GM19372 (cell line): ENCODE data around the gene CTTNBP2.
"Not testable (repeated sequence)": the region's sequence is repeated elsewhere in the genome, so short reads cannot be mapped to it uniquely, and the experiment has no call there.

ENCODE experiments used
- ATAC-seq: cut with Tn5 transposase; IDR thresholded peaks from one replicate; pipeline ENCODE4 v1.9.1; 2021; ENCODE audit warnings: mild to moderate bottlenecking, low read depth, moderate library complexity; ENCODE audit not compliant: unreplicated experiment

CTTNBP2 gene

DNA sequence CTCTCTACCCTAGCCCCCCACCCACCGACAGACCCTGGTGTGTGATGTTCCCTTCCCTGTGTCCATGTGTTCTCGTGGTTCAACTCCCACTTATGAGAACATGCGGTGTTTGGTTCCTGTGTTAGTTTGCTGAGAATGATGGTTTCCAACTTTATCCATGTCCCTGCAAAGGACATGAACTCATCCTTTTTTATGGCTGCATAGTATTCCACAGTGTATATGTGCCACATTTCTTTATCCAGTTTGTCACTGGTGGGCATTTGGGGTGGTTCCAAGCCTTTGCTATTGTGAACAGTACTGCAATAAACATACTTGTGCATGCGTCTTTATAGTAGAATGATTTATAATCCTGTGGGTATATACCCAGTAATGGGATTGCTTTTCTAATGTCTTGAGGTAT is 165.1 kb downstream of the CTTNBP2 start:
- not testable (repeated sequence) for ATAC-seq

DNA sequence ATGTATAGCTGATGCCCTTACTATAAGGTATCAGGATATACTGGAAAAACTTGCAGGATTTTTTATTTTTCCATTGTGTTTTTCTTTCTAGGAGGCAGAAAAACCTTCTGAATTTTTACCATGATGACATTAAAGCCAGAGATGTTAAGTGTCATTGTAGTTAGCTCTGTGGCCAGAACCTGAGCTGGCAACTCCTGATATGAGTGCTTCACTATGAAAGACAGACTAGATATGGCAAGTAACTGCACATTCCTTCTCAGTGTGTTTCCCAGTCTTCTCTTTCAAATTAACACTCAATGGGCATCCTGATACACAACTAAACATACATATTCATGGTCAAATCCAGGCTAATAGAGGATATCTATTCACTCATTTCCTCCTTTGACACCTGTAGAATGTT is 166.2 kb downstream of the CTTNBP2 start:
- ATAC-seq = no peak

DNA sequence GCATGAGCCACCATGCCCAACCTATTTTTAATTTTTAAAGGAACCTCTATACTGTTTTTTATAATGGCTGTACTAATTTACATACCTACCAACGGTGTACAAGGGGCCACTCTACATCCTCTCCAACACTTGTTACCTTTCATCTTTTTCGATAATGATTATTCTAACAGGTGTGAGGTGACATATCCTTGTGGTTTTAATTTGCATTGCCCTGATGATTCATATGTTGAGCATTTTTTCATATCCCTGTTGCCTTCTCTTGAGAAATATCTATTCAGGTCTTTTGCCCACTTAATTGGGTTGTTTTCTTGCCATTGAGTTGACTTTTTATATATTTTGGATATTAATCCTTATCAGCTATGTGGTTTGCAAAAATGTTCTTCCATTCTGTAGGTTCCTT is 167.0 kb downstream of the CTTNBP2 start:
- no peak for ATAC-seq

- no peak for ATAC-seq
Measured at GRCh38 chr7:117705630-117706029, 167.6 kb downstream of the CTTNBP2 start.

- no peak for ATAC-seq
Measured at GRCh38 chr7:117704063-117704462, 169.2 kb downstream of the CTTNBP2 start.

- ATAC-seq = no peak
Measured at GRCh38 chr7:117698018-117698417, 175.2 kb downstream of the CTTNBP2 start.

DNA sequence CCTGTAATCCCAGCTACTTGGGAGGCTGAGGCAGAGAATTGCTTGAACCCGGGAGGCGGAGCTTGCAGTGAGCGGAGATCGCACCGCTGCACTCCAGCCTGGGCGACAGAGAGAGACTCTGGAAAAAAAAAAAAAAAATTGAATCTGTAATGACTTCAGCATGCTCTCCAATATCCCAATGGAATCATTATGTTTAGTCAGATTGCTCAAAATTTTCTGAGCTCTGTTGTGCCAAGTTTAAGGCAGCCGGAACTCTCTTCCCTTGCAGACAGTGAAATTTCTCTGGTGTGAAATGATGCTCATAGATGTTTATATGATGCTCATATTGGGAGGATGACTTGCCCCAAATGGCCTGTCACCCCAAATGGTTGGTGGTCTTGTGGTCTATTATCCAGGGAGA is 180.9 kb downstream of the CTTNBP2 start:
- ATAC-seq = no peak

GRCh38 chr7:117690147-117690546 is 183.1 kb downstream of the CTTNBP2 start:
- no peak for ATAC-seq

- no peak for ATAC-seq
Measured at GRCh38 chr7:117689406-117689805, 183.8 kb downstream of the CTTNBP2 start.

- no peak for ATAC-seq
Measured at GRCh38 chr7:117688126-117688525, 185.1 kb downstream of the CTTNBP2 start.

GRCh38 chr7:117686311-117686935 is 186.8 kb downstream of the CTTNBP2 start:
- ATAC-seq = no peak

DNA sequence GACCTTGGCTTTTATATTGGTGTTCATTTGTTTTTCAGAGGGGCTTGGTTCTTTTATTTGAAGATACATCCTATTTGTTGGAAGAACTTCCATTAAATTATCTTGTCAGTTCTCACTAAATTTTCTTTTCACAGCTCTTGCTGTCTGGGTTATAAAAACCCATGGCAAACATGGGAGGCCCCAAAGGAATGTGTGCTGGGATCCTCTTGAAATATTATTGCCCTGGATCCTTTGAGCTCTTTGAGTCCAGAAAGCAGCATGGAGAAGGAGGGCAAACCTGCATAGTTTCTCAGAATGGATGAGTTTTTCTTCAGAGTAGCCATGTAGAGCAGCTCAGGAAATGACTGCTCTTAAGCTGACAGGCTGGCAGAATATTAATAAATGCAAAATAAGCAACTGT is 187.4 kb downstream of the CTTNBP2 start:
- no peak for ATAC-seq

DNA sequence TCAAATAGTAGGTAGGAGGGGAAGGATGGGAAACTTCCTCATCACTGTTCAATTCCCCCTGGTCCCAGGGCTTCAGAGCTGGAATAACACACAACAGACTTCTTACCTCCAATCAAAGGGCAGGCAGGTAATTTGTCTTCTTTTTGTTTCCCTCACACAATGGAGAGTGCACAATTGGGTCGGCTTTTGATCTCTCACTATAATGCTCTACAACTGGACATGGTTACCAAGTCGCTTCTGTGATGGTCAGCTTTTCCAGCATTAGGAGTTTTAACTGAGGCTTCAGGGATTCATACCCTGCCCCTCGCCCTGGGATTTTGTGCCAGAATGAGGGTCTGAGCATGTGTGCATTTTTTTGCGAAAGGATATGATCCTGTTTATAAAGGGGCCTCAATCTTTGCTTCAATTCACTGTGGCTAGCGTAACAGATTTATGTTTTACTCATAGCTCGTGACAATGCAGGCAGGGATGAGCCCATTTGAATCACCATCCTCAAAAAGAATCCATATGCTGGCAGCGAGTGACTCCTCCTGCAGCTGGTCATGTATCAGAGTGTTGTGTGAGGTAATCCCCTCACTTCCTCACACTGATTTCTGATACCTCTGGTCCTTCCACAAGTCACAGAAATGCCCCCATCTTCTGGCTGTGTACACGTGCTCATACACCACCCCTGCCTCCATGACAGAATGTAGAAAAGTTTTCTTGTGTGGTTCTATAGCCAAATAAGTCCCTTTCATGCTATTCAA is 189.6 kb downstream of the CTTNBP2 start:
- no peak for ATAC-seq

DNA sequence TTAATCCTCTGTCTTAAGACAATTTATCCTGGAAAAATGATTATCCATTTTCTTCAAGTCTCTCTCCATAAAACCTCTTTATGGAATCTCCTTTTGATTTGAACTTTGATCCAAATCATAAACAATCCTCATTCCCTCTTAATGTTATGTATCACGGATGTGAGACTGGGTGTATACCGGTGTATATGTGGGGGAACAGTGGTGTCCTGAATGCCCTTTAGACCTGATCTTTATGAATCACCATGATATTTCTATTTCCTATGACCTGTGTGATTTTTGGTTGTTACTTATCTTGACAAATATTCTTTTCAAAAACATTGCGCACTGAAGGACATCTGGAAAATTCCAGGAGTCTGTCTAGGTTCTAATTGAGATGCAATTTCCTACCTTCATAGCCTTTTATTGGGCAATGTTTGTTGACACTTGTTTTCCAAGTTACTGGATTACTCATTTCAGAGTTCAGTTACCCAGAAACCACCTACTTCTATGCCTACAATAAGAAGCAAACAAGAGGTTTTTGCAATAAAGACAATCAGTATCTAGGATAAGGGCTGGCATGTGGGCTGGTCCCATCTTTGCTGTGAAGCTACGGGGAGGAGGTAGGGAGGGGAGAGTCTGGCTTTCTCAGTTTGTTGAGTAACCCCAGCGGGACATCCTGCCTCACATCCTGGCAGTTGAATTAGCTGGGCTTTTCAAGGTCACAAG is 190.4 kb downstream of the CTTNBP2 start:
- ATAC-seq = no peak

- ATAC-seq = no peak
Measured at GRCh38 chr7:117679120-117679519, 194.1 kb downstream of the CTTNBP2 start.

- ATAC-seq = no peak
Measured at GRCh38 chr7:117675497-117676435, 197.5 kb downstream of the CTTNBP2 start.

DNA sequence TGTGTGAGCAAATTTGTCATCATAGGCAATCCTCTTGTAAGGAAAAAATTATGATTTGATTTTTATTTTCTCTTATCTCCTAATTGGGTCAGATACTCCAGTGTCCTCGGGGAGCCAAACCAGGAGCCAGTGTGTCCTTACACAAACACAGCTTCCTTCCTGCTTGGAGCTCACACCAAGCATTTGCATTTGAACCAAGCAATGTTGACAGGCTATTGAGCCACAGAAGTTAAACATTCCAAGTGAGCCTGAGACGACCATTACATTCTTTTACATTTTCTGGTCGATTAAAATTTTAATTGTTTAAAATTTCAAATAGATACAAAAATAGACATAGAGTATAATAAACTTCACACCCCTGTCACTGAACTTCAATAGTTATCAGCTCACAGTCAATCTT is 198.6 kb downstream of the CTTNBP2 start:
- ATAC-seq = no peak

DNA sequence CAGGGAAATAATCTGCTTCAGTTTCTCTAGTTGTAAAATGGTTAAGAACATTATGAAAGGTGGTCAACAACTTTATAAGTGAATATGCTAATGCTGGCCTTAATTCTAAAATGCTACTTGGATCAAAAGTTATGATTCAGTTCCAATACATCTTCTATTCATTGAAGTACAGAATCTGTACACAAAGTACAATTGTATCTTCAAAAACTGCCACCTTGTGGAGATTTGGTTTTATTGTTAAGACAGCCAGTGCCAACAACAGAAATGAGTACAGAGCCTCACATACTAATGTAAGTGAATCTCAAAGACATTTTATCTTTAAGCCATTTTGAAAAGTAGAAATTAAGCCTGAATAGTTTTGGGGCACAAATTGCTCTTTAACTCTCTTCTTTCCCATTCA is 199.4 kb downstream of the CTTNBP2 start:
- ATAC-seq = peak; percentile 76

- no peak for ATAC-seq
Measured at GRCh38 chr7:117673367-117673766, 199.9 kb downstream of the CTTNBP2 start.

- ATAC-seq = no peak
Measured at GRCh38 chr7:117672453-117672852, 200.8 kb downstream of the CTTNBP2 start.

DNA sequence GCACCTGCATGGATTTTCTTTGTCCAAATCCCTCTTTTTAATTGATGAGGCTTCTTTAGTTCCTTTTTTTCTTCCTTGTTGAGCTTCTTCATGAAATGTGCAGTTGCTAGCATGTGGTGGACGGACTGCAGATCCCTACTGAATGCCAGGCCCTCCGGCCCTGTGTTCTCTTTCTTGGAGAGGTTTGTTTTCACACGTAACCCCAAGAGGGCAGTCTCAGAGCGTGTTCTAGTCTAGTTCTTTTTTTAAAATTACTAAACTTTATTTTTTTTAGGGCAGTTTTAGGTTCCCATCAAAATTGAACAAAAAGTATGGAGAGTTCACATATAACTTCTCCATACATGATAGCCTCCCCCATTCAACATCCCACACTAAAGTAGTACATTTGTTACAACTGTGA is 203.4 kb downstream of the CTTNBP2 start:
- ATAC-seq = no peak
